ENCODE results near the gene GAGE13.
"Not testable (repeated sequence)": the region's sequence is repeated elsewhere in the genome, so short reads cannot be mapped to it uniquely, and the experiment has no call there.

DNA sequence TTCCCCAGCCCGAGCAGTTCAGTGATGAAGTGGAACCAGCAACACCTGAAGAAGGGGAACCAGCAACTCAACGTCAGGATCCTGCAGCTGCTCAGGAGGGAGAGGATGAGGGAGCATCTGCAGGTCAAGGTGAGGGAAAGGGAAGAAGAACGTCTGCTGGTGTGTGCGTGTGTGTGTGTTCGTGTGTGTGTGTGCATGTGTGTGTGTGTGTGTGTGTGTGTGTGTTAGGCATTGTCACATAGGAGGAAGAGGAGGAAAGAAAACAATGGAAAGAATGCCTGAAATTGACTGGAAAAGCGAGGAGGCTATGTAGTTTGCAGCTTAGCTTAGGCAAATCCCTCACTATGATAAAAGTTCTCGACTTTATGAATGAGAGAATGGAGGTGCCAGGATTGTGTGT, 7.6 kb upstream of the GAGE13 start:
- not testable (repeated sequence) for TF ChIP-seq EZH2phosphoT487 (IDR thresholded peaks at IDR 0.05; ENCODE audit: insufficient read depth, low read depth); EZH2 (IDR thresholded peaks at IDR 0.05; ENCODE audit: insufficient read depth, poor library complexity, severe bottlenecking)

All from GM23248 (cell line).